ENCODE measurements around the gene OTUD5. TPM values are rescaled to one million over a fixed set of nuclear protein-coding genes. Genes with fewer than 3 reads are reported as not detected.

OTUD5 gene
- total and polyA plus RNA-seq, 7 donors: 22.4 to 41.4 (median 35.3) TPM

- no peak for DNase-seq
- Histone ChIP-seq H3K36me3 (peaks cover 0 to 35% (median 9%) of the 10 kb centered on the region in 4 donors), H3K9me3 (no peaks in the 10 kb centered on the region), H3K4me3 (no peak overlapping the region), H3K4me1 (peaks cover 0 to 20% (median 8%) of the 10 kb centered on the region in 4 donors), H3K27me3 (no peaks in the 10 kb centered on the region), H3K27ac (no peak overlapping the region)
- no peak for TF ChIP-seq EP300 (IDR thresholded peaks at IDR 0.05)
- TF ChIP-seq POLR2AphosphoS5 (IDR thresholded peaks at IDR 0.05): no peak
- TF ChIP-seq CTCF (IDR thresholded peaks at IDR 0.05): no peak
- TF ChIP-seq POLR2A (IDR thresholded peaks at IDR 0.05): no peak
- 86 to 95% methylated on average over 4 of the region's 4 CpGs for WGBS, 2 donors
- intact Hi-C loops (cut with DNase I): no loop called here
These were observed 36.7 kb downstream of the OTUD5 start for GRCh38 chrX:48920718-48921104.

- intact Hi-C loops (cut with DNase I): loop anchor here (5.0 kb wide), 2 partner anchors 122 to 323 kb away; partner anchors contain the start of genes TFE3 and WDR13
- WGBS, 2 donors: 42 to 54% methylated on average over 8 of the region's 8 CpGs
- no peak overlapping the region for H3K4me3 ChIP-seq
- H3K9me3 ChIP-seq: no peaks in the 10 kb centered on the region
- H3K27ac ChIP-seq: peak overlapping the region; percentile 82 to 90 (median 86)
- no peaks in the 10 kb centered on the region for H3K27me3 ChIP-seq
- no peak for DNase-seq
- H3K4me1 ChIP-seq: peaks cover 0 to 20% (median 8%) of the 10 kb centered on the region in 4 donors
- no peak for TF ChIP-seq CTCF (IDR thresholded peaks at IDR 0.05)
- no peak for TF ChIP-seq POLR2A (IDR thresholded peaks at IDR 0.05)
- TF ChIP-seq POLR2AphosphoS5 (IDR thresholded peaks at IDR 0.05): no peak
- no peak for TF ChIP-seq EP300 (IDR thresholded peaks at IDR 0.05)
- H3K36me3 ChIP-seq: peaks cover 0 to 30% (median 9%) of the 10 kb centered on the region in 4 donors
These were observed 37.3 kb downstream of the OTUD5 start for GRCh38 chrX:48919947-48920717.

DNA sequence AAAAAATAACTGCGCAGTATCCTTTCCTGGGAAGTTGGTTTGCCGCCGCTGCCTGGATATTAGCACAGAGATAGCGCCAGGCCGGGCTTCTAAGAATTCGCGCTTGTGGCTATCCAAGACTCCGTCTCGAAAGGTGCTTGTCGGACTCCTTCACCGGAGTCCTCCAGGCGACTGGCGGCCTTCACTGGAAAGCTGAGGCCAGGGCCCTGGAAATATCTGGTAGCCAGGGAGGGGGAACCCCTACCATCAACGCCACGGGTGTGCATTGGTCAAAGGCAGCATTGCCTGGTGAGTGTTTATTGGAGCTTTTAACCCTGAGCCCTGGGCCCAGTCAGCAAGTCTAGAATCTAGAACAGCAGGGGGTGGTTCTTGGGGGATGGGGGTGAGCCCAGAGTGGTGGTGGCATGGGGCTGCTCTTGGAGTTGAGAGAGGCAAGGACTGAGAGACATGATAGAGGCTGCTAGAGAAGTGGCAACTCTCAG lies 38.0 kb downstream of the OTUD5 start:
- DNase-seq: no peak
- 0 to 1% methylated on average over 15 of the region's 15 CpGs for WGBS, 2 donors

DNA sequence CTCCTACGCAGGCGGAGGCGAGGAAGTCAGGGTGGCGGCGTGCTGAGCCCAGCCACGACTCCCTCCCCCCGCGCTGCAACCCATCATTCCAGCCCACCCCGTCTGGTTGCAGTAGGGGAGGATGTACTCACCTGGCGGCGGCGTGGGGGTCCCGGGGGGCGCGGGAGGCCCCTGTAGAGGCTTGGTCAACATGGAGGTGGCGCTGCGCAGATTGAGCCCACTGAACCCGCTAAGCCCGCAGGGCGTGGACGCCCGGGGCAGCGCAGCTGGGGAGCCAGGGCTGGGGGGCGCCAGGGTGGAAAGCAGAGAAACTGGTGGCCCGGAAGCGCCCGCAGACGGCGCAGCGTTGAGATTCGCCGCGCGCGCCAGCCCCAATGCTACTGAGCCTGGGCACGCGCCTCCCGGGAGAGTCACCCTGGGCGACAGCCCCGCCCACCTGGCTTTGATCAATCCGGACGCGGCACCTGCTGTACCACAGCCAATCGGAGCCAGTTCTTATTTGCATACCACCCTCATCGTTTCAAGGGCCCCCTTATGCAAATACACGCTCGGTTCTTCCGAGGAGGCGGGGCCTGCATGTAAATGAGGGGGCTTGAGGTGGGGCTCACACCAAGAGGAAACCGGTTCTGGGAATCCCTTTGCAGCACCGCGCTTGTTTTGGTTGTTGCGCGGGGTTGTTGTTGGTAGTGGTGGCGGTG lies 38.6 kb downstream of the OTUD5 start, which contains the start of gene PIM2:
PIM2 (minus strand) TSS at position 382 of the 698 bp plus-strand sequence; CDS start at position 192, 190 bp downstream.
- peaks cover 0 to 17% (median 5%) of the 10 kb centered on the region in 4 donors for H3K36me3 ChIP-seq
- no peaks in the 10 kb centered on the region for H3K27me3 ChIP-seq
- intact Hi-C loops (cut with DNase I): loop anchor here (5.0 kb wide), 2 partner anchors 124 to 321 kb away; partner anchors contain the start of genes TFE3 and WDR13
- H3K4me3 ChIP-seq: peak within 1 kb of the TSS; percentile 58 to 61 (median 60)
- H3K4me1 ChIP-seq: peaks cover 0 to 20% (median 8%) of the 10 kb centered on the region in 4 donors
- TF ChIP-seq POLR2A (IDR thresholded peaks at IDR 0.05): peak; percentile 73 to 81
- peak; percentile 86 to 96 (median 90) for TF ChIP-seq POLR2AphosphoS5 (IDR thresholded peaks at IDR 0.05)
- no peak for TF ChIP-seq EP300 (IDR thresholded peaks at IDR 0.05)
- 0% methylated on average over 55 of the region's 55 CpGs for WGBS, 2 donors
- H3K27ac ChIP-seq: peak within 1 kb of the TSS; percentile 82 to 90 (median 86)
- no peaks in the 10 kb centered on the region for H3K9me3 ChIP-seq
- DNase-seq: peak; percentile 95

More for the DNA sequence above, 38.0 kb downstream of the OTUD5 start:
- Histone ChIP-seq H3K9me3 (no peaks in the 10 kb centered on the region), H3K36me3 (peaks cover 0 to 23% (median 8%) of the 10 kb centered on the region in 4 donors), H3K4me3 (peak overlapping the region; percentile 58 to 61 (median 60)), H3K27me3 (no peaks in the 10 kb centered on the region), H3K27ac (peak overlapping the region; percentile 82 to 90 (median 86)), H3K4me1 (peaks cover 0 to 20% (median 8%) of the 10 kb centered on the region in 4 donors)
- TF ChIP-seq POLR2AphosphoS5 (IDR thresholded peaks at IDR 0.05) (no peak), POLR2A (IDR thresholded peaks at IDR 0.05) (no peak), CTCF (IDR thresholded peaks at IDR 0.05) (no peak), EP300 (IDR thresholded peaks at IDR 0.05) (no peak)
- intact Hi-C loops (cut with DNase I): loop anchor here (5.0 kb wide), 2 partner anchors 123 to 322 kb away; partner anchors contain the start of genes TFE3 and WDR13
